Measurements from ENCODE around the gene DMD. TPM values are rescaled to one million over a fixed set of nuclear protein-coding genes. Genes with fewer than 3 reads are reported as not detected.

Gene DMD
- total RNA-seq, 1 donor from 2014 or later: 23.9 TPM

DNA sequence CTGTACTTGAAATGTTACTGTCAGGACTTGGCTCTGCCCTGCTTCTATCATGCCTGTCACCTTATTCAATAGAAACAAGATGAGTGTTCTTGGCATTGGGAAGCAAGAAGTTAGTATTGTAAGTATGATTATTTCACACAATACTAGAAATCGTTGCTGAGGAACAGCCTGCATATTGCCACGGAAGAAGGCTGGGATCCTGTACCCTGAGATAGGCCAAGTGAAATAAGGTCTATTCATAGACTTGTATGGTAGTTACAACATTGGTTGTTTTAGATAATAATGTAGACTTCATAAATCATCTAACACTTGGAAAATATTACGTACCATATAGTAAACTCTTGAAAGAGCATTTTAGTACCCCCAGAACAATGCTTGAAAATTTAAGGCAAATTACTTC lies 215.9 kb downstream of the DMD start:
- Mint-ChIP-seq H3K36me3 (ENCODE audit: insufficient read depth) (no peaks in the 10 kb centered on the region), H3K27me3 (no peaks in the 10 kb centered on the region), H3K4me1 (ENCODE audit: low read depth) (no peaks in the 10 kb centered on the region), H3K9me3 (ENCODE audit: low read depth) (no peaks in the 10 kb centered on the region), H3K27ac (no peak overlapping the region), H3K4me3 (ENCODE audit: low read depth) (no peak overlapping the region)
- TF ChIP-seq, protein P1, sequence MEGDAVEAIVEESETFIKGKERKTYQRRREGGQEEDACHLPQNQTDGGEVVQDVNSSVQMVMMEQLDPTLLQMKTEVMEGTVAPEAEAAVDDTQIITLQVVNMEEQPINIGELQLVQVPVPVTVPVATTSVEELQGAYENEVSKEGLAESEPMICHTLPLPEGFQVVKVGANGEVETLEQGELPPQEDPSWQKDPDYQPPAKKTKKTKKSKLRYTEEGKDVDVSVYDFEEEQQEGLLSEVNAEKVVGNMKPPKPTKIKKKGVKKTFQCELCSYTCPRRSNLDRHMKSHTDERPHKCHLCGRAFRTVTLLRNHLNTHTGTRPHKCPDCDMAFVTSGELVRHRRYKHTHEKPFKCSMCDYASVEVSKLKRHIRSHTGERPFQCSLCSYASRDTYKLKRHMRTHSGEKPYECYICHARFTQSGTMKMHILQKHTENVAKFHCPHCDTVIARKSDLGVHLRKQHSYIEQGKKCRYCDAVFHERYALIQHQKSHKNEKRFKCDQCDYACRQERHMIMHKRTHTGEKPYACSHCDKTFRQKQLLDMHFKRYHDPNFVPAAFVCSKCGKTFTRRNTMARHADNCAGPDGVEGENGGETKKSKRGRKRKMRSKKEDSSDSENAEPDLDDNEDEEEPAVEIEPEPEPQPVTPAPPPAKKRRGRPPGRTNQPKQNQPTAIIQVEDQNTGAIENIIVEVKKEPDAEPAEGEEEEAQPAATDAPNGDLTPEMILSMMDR (IDR thresholded peaks at IDR 0.05; ENCODE audit: unreplicated experiment): no peak
- no peak for DNase-seq (ENCODE audit: low spot score, unreplicated experiment)

- Mint-ChIP-seq H3K4me3 (ENCODE audit: low read depth) (no peak overlapping the region), H3K4me1 (ENCODE audit: low read depth) (no peaks in the 10 kb centered on the region), H3K36me3 (ENCODE audit: insufficient read depth) (no peaks in the 10 kb centered on the region), H3K27ac (no peak overlapping the region), H3K9me3 (ENCODE audit: low read depth) (no peaks in the 10 kb centered on the region), H3K27me3 (no peaks in the 10 kb centered on the region)
- DNase-seq (ENCODE audit: low spot score, unreplicated experiment): no peak
- TF ChIP-seq, protein P1 (IDR thresholded peaks at IDR 0.05; ENCODE audit: unreplicated experiment): no peak
These were observed 224.2 kb downstream of the DMD start for GRCh38 chrX:32987142-32987541.

GRCh38 chrX:32985544-32985943 lies 225.8 kb downstream of the DMD start:
- H3K9me3 Mint-ChIP-seq (ENCODE audit: low read depth): no peaks in the 10 kb centered on the region
- DNase-seq (ENCODE audit: low spot score, unreplicated experiment): no peak
- no peaks in the 10 kb centered on the region for H3K4me1 Mint-ChIP-seq (ENCODE audit: low read depth)
- no peaks in the 10 kb centered on the region for H3K27me3 Mint-ChIP-seq
- no peaks in the 10 kb centered on the region for H3K36me3 Mint-ChIP-seq (ENCODE audit: insufficient read depth)
- H3K27ac Mint-ChIP-seq: no peak overlapping the region
- TF ChIP-seq, protein P1 (IDR thresholded peaks at IDR 0.05; ENCODE audit: unreplicated experiment): no peak
- H3K4me3 Mint-ChIP-seq (ENCODE audit: low read depth): no peak overlapping the region

DNA sequence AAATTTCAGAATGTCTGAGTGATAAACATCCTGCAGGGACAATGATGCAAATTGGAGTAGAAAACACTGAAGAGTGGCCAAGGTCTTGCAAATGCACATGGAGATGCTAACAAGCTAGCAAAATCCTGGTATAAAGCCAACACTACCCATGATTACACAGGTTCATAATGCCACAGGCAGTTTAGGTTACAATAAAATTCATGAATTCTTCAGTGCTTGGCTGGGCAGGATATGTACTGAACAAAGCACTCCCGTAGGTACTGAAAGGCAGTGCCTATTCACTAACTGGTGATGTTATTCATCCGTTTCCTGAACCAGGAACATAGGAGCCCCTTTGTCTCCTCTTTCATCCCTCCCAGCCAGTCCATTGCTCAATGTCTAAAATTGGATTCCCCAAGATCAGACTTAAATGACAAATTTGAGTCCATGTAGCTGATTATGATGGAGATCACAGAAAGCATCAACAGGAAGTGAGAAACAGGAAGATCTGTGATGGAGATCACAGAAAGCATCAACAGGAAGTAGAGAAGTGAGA lies 244.5 kb downstream of the DMD start:
- H3K4me3 Mint-ChIP-seq (ENCODE audit: low read depth): no peak overlapping the region
- no peaks in the 10 kb centered on the region for H3K9me3 Mint-ChIP-seq (ENCODE audit: low read depth)
- no peaks in the 10 kb centered on the region for H3K27me3 Mint-ChIP-seq
- H3K4me1 Mint-ChIP-seq (ENCODE audit: low read depth): no peaks in the 10 kb centered on the region
- no peak overlapping the region for H3K27ac Mint-ChIP-seq
- no peak for DNase-seq (ENCODE audit: low spot score, unreplicated experiment)
- TF ChIP-seq, protein P1 (IDR thresholded peaks at IDR 0.05; ENCODE audit: unreplicated experiment): no peak
- no peaks in the 10 kb centered on the region for H3K36me3 Mint-ChIP-seq (ENCODE audit: insufficient read depth)

DNA sequence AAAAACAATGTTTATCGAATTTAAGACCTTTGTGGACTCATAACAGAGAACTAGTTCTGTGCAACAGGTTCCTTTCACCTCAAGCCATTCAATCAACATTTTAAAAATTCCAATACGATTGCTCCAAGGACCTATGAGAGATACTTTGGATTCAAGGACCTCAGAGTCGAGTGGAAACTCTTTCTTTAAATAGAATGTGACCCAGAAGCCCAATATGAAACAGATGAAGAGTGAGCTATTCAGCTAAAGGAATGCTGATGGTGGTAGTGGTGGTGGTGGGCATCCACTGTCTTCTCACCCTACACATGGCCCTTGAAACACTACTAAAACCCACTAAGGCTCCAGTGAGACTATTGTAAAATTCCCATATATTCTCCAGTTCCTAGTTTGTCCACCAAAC lies 257.2 kb downstream of the DMD start:
- DNase-seq (ENCODE audit: low spot score, unreplicated experiment): no peak
- TF ChIP-seq, protein P1 (IDR thresholded peaks at IDR 0.05; ENCODE audit: unreplicated experiment): no peak
- H3K27ac Mint-ChIP-seq: no peak overlapping the region
- no peaks in the 10 kb centered on the region for H3K4me1 Mint-ChIP-seq (ENCODE audit: low read depth)
- no peak overlapping the region for H3K4me3 Mint-ChIP-seq (ENCODE audit: low read depth)
- H3K9me3 Mint-ChIP-seq (ENCODE audit: low read depth): peaks cover 13% of the 10 kb centered on the region
- H3K36me3 Mint-ChIP-seq (ENCODE audit: insufficient read depth): no peaks in the 10 kb centered on the region
- H3K27me3 Mint-ChIP-seq: no peaks in the 10 kb centered on the region
